ENCODE data around the gene TBC1D22A. TPM values are rescaled to one million over a fixed set of nuclear protein-coding genes. Genes with fewer than 3 reads are reported as not detected.

The TBC1D22A gene
- total RNA-seq, 2 donors from 2014 or later = 21.5 to 23.1 TPM

- ATAC-seq (no peak), DNase-seq (no peak)
- WGBS, 2 donors = 96 to 97% methylated on average over 27 to 33 of the region's 33 CpGs
- Histone ChIP-seq H3K27me3 (no peaks in the 10 kb centered on the region), H3K4me3 (no peak overlapping the region), H3K4me1 (peaks cover 16% of the 10 kb centered on the region), H3K36me3 (replicated peaks in 1 of 2; ENCODE audit: insufficient read depth in 1 of 2, low read depth in 2 of 2) (no peaks in the 10 kb centered on the region), H3K9me3 (no peaks in the 10 kb centered on the region), H3K27ac (no peak overlapping the region)
- no peak for TF ChIP-seq POLR2A (IDR thresholded peaks at IDR 0.05)
- TF ChIP-seq, protein P1, sequence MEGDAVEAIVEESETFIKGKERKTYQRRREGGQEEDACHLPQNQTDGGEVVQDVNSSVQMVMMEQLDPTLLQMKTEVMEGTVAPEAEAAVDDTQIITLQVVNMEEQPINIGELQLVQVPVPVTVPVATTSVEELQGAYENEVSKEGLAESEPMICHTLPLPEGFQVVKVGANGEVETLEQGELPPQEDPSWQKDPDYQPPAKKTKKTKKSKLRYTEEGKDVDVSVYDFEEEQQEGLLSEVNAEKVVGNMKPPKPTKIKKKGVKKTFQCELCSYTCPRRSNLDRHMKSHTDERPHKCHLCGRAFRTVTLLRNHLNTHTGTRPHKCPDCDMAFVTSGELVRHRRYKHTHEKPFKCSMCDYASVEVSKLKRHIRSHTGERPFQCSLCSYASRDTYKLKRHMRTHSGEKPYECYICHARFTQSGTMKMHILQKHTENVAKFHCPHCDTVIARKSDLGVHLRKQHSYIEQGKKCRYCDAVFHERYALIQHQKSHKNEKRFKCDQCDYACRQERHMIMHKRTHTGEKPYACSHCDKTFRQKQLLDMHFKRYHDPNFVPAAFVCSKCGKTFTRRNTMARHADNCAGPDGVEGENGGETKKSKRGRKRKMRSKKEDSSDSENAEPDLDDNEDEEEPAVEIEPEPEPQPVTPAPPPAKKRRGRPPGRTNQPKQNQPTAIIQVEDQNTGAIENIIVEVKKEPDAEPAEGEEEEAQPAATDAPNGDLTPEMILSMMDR (IDR thresholded peaks at IDR 0.05) = no peak
- intact Hi-C loops (cut with DNase I) = no loop called here
Observed at GRCh38 chr22:46965555-46966494, 203.4 kb downstream of the TBC1D22A start.

DNA sequence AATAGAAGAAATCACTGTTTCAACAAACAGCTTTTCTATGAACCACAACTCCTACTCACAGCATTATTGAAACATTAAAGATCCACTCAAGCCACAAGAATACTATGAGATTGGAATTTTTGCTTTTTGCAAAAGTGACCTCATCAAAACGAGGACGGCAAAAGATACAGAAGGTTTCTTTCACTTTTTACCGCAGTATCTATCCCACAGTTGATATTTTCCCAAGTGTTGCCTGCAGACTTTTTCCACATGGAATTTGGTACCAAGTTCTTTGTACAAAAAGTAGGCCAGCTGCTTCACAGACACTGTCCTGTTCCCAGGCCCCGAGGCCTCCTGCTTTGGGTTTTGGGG is 204.0 kb downstream of the TBC1D22A start:
- ATAC-seq (no peak), DNase-seq (no peak)
- WGBS, 2 donors = 86 to 95% methylated on average over 4 of the region's 4 CpGs

DNA sequence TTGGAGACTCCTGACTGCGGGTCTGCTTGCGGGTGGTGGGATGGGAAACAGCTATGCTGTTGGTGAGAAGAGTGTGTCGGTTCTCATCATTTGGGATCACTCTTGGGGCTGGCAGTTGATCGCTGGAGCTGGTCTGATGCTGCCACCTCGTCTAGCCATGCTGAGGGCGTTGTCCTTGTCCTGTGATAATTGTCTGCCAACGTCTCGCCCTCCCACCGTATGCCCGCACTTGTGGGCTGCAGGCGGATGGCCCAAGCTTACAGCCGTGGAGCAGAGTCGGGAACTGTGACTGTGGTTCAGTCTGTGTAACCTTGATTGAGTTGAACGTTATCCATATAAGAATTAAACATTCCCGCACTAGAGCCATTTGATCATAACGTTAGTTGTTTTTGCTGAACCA is 204.4 kb downstream of the TBC1D22A start:
- WGBS, 2 donors = 90 to 98% methylated on average over 13 to 16 of the region's 16 CpGs
- H3K4me3 ChIP-seq = no peak overlapping the region
- ATAC-seq = no peak
- H3K36me3 ChIP-seq (replicated peaks in 1 of 2; ENCODE audit: insufficient read depth in 1 of 2, low read depth in 2 of 2) = no peaks in the 10 kb centered on the region
- peaks cover 26% of the 10 kb centered on the region for H3K4me1 ChIP-seq
- intact Hi-C loops (cut with DNase I) = no loop called here
- H3K27me3 ChIP-seq = no peaks in the 10 kb centered on the region
- H3K9me3 ChIP-seq = no peaks in the 10 kb centered on the region
- DNase-seq = no peak
- no peak for TF ChIP-seq POLR2A (IDR thresholded peaks at IDR 0.05)
- TF ChIP-seq, protein P1 (IDR thresholded peaks at IDR 0.05) = no peak
- H3K27ac ChIP-seq = no peak overlapping the region

More for the DNA sequence above, 204.0 kb downstream of the TBC1D22A start:
- TF ChIP-seq, protein P1 (IDR thresholded peaks at IDR 0.05) = no peak
- TF ChIP-seq POLR2A (IDR thresholded peaks at IDR 0.05) = no peak
- Histone ChIP-seq H3K9me3 (no peaks in the 10 kb centered on the region), H3K27me3 (no peaks in the 10 kb centered on the region), H3K27ac (no peak overlapping the region), H3K4me3 (no peak overlapping the region), H3K4me1 (peaks cover 22% of the 10 kb centered on the region), H3K36me3 (replicated peaks in 1 of 2; ENCODE audit: insufficient read depth in 1 of 2, low read depth in 2 of 2) (no peaks in the 10 kb centered on the region)
- intact Hi-C loops (cut with DNase I) = no loop called here

DNA sequence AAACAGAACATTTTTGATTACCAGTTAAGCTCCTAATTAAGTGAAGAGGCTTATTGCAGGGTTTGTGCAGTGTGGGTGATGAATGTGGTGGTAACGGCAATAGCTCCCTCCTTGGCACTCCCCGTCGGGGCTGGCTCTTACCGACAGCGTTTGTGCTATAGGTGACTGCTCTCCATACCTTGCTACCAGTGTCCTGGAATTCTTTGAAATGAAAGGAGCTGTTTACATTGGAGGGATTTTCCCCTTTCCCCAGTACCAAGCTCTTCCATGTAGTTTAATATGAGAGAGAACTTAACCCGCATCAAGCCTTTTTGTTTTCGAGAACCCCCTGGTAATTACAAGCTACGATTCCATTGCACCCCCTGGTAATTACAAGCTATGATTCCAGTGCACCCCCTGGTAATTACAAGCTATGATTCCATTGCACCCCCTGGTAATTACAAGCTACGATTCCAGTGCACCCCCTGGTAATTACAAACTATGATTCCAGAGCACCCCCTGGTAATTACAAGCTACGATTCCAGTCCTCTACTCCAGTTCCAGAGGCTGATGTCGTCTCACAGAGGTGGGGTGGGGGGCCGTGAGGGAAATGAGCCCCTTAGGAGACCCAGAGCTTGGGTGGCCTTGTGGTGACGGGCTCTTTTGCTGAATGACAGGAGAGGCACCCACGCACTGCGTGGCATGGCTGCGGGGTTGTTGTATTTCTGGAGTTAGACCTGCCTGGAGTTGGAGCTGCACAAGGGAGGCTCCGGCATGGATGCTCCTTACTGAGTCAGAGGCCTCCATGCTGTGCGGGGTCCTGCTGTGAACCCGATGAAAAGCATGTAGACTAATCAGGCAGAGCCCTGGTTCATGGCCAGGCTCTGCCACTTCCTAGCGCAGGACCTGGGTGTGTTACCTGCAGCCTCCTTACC is 205.3 kb downstream of the TBC1D22A start:
- TF ChIP-seq, protein P1 (IDR thresholded peaks at IDR 0.05) = no peak
- no peak for TF ChIP-seq POLR2A (IDR thresholded peaks at IDR 0.05)
- intact Hi-C loops (cut with DNase I) = no loop called here
- Histone ChIP-seq H3K36me3 (replicated peaks in 1 of 2; ENCODE audit: insufficient read depth in 1 of 2, low read depth in 2 of 2) (no peaks in the 10 kb centered on the region), H3K4me1 (peaks cover 31% of the 10 kb centered on the region), H3K27me3 (no peaks in the 10 kb centered on the region), H3K9me3 (no peaks in the 10 kb centered on the region), H3K4me3 (no peak overlapping the region), H3K27ac (no peak overlapping the region)
- ATAC-seq = no peak
- DNase-seq = no peak
- 90 to 92% methylated on average over 19 to 20 of the region's 20 CpGs for WGBS, 2 donors
